Activated T-cell treated with anti-CD3 and anti-CD28 coated beads, Interleukin-2, amount 50 U/mL, for 72 hours (primary cell): ENCODE data around the gene DOCK10. TPM values are rescaled to one million over a fixed set of nuclear protein-coding genes. Genes with fewer than 3 reads are reported as not detected.

Experiments
- ATAC-seq, 2 donors: fragments of 150-1000 bp; cut with Tn5 transposase; replicated peaks in 1 of 2; 2 replicates each; pipeline ENCODE4 v1.10.0; 2021; ENCODE audit warnings: moderate library complexity in 2 of 2, mild to moderate bottlenecking in 1 of 2
- DNase-seq, 2 donors: peaks; one replicate each; pipeline ENCODE4 v3.0.0; 2021 to 2022; ENCODE audit warnings: mixed read lengths in 1 of 2
- H3K27ac Mint-ChIP-seq: one replicate; pipeline ENCODE4 v1.8.0; 2022; ENCODE audit warnings: mild to moderate bottlenecking, moderate library complexity, mixed read lengths
- H3K27me3 Mint-ChIP-seq: one replicate; pipeline ENCODE4 v1.8.0; 2022; ENCODE audit warnings: low read depth, mixed read lengths
- H3K36me3 Mint-ChIP-seq, 2 donors: one replicate each; pipeline ENCODE4 v1.8.0; 2022; ENCODE audit warnings: mixed read lengths in 2 of 2, mild to moderate bottlenecking in 1 of 2; ENCODE audit not compliant: insufficient read depth in 2 of 2
- H3K4me1 Mint-ChIP-seq: one replicate; pipeline ENCODE4 v1.8.0; 2022; ENCODE audit warnings: low read depth, mixed read lengths
- H3K4me3 Mint-ChIP-seq, 2 donors: one replicate each; pipeline ENCODE4 v1.8.0; 2022; ENCODE audit warnings: mild to moderate bottlenecking in 2 of 2, mixed read lengths in 2 of 2, moderate library complexity in 2 of 2
- H3K9me3 Mint-ChIP-seq, 2 donors: one replicate each; pipeline ENCODE4 v1.8.0; 2022; ENCODE audit warnings: mixed read lengths in 2 of 2
- total RNA-seq, 2 donors: library from RNA; stranded (reverse); gene quantifications; one replicate each; pipeline ENCODE4 v1.2.3, GENCODE V29; 2022

Gene DOCK10
- total RNA-seq, 2 donors from 2014 or later: 179 to 199 TPM

DNA sequence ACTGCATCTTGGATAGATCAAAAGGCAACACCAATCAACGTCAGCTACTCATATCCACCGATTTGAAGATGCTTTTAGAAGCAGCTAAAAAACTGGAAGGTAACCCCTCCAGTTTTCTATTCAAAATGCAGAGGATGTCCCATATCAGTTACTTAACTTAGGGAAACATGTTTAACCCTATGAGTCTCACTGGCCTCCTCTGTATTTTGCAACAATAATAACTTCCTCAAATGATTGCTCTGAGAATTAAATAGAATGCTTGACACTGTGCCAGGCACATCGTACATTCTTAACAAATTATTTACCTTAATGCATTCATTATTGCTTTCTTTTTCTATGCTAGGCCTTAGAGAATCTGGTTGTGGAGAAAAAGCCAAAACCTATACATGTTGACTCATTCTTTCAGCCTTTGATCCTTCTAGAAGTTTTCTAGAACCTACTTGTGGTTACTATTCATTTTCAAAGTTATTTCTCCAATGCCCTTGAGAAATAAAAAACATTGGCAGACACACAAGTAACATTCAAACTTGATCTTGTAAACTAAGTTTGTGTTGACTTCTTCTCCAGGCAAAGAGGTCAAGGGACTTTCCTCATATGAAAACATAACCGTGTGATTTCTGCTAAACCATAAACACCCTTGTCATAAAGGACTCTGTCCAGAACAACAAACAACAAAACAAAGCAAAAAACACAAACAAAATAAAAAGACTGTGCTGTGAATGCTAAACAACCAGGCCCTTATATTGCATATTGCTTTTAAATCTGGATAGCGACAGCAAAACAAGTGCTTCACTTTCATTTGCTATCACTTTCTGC, 4.6 kb downstream of the DOCK10 start:
- Mint-ChIP-seq H3K27ac (peak overlapping the region; percentile 99), H3K36me3 (peaks cover 5 to 23% of the 10 kb centered on the region in 2 donors), H3K27me3 (no peaks in the 10 kb centered on the region), H3K9me3 (no peaks in the 10 kb centered on the region), H3K4me1 (peaks cover 84% of the 10 kb centered on the region), H3K4me3 (peak overlapping the region; percentile 96 to 99)
- DNase-seq: no peak
- ATAC-seq: peak; percentile 18 to 28

DNA sequence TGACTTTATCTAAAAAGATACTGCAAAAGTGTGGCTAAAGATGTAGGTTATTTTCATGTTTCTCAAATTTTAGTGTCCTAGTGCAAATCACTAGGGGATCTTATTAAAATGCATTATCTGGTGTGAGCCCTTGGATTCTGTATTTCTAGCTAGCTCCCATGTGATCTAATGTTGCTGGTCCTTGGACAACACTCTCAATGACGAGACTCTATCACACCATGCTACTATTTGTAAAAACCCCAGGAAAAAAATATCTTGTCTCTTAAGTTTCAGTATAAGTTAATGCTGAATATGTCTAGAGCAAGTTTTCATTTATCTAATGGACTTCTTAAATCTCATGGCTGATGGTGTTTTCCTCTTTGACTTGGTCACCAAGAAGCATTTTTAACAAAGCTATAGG, 5.8 kb downstream of the DOCK10 start:
- H3K27me3 Mint-ChIP-seq: no peaks in the 10 kb centered on the region
- DNase-seq (no peak), ATAC-seq (no peak)
- H3K36me3 Mint-ChIP-seq: peaks cover 5 to 23% of the 10 kb centered on the region in 2 donors
- H3K4me1 Mint-ChIP-seq: peaks cover 96% of the 10 kb centered on the region
- peak overlapping the region; percentile 20 to 96 for H3K4me3 Mint-ChIP-seq
- no peaks in the 10 kb centered on the region for H3K9me3 Mint-ChIP-seq
- H3K27ac Mint-ChIP-seq: no peak overlapping the region

GRCh38 chr2:225033440-225034318, 8.6 kb downstream of the DOCK10 start:
- Mint-ChIP-seq H3K27ac (peak overlapping the region; percentile 17), H3K36me3 (peaks cover 4 to 19% of the 10 kb centered on the region in 2 donors), H3K9me3 (no peaks in the 10 kb centered on the region), H3K4me1 (peaks cover 87% of the 10 kb centered on the region), H3K27me3 (no peaks in the 10 kb centered on the region), H3K4me3 (no peak overlapping the region)
- DNase-seq (no peak), ATAC-seq (no peak)

DNA sequence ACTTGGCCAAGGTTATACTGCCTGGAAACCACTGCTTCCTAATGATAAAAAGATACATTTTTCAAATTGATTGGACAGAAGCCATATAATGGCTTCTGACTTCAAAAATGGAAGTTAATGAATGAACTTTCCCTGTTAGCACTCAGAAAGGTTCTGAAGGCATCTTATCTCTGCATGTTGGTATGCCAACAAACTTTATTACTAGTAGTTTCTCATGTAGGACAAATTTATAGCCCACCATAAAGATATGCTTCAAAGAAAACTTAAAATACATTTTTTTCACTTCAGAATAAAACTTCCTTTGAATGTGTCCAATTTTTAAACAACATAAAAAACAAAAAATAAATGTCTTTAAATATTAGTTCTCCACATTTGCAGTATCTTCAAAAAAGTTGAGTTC, 10.0 kb downstream of the DOCK10 start:
- Mint-ChIP-seq H3K9me3 (no peaks in the 10 kb centered on the region), H3K36me3 (peaks cover 4 to 19% of the 10 kb centered on the region in 2 donors), H3K27me3 (no peaks in the 10 kb centered on the region), H3K4me3 (peak overlapping the region; percentile 12 to 27), H3K27ac (no peak overlapping the region), H3K4me1 (peaks cover 87% of the 10 kb centered on the region)
- DNase-seq: no peak
- ATAC-seq: no peak

- H3K4me3 Mint-ChIP-seq: peak overlapping the region in 1 of 2 donors; percentile 10
- no peak for ATAC-seq
- peaks cover 87% of the 10 kb centered on the region for H3K4me1 Mint-ChIP-seq
- no peaks in the 10 kb centered on the region for H3K9me3 Mint-ChIP-seq
- no peak overlapping the region for H3K27ac Mint-ChIP-seq
- DNase-seq: no peak
- no peaks in the 10 kb centered on the region for H3K27me3 Mint-ChIP-seq
- H3K36me3 Mint-ChIP-seq: peaks cover 4 to 16% of the 10 kb centered on the region in 2 donors
These were observed 10.7 kb downstream of the DOCK10 start for GRCh38 chr2:225031599-225031998.

DNA sequence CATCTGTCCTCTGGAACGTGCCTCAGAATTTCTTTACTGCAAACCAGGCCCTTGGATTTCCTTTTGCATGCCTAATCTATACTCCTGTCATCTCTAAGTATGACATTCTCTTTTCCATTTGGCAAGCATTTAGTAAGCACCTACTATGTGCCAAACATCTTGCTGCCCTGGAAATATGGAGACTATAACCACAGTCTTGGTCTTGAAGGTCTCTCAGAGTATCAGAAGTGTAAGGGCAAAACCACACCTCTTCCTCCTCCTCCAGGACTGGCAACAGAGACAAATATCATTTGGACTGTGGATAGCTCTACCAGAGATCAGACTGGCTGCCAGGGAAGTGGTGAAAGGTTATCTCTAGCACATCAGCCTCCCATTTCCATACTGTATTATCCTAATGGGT, 11.4 kb downstream of the DOCK10 start:
- H3K4me1 Mint-ChIP-seq: peaks cover 87% of the 10 kb centered on the region
- no peak for ATAC-seq
- peaks cover 4 to 16% of the 10 kb centered on the region in 2 donors for H3K36me3 Mint-ChIP-seq
- H3K9me3 Mint-ChIP-seq: no peaks in the 10 kb centered on the region
- H3K27me3 Mint-ChIP-seq: no peaks in the 10 kb centered on the region
- no peak for DNase-seq
- peak overlapping the region in 1 of 2 donors; percentile 38 for H3K4me3 Mint-ChIP-seq
- H3K27ac Mint-ChIP-seq: peak overlapping the region; percentile 54

- H3K36me3 Mint-ChIP-seq: peaks cover 4 to 16% of the 10 kb centered on the region in 2 donors
- peak overlapping the region; percentile 14 for H3K27ac Mint-ChIP-seq
- no peaks in the 10 kb centered on the region for H3K9me3 Mint-ChIP-seq
- peak; percentile 58 to 75 for ATAC-seq
- DNase-seq: peak in 1 of 2 donors; percentile 31
- H3K4me3 Mint-ChIP-seq: peak overlapping the region; percentile 24 to 78
- H3K27me3 Mint-ChIP-seq: no peaks in the 10 kb centered on the region
- peaks cover 90% of the 10 kb centered on the region for H3K4me1 Mint-ChIP-seq
These were observed 12.1 kb downstream of the DOCK10 start for GRCh38 chr2:225030203-225030602.

DNA sequence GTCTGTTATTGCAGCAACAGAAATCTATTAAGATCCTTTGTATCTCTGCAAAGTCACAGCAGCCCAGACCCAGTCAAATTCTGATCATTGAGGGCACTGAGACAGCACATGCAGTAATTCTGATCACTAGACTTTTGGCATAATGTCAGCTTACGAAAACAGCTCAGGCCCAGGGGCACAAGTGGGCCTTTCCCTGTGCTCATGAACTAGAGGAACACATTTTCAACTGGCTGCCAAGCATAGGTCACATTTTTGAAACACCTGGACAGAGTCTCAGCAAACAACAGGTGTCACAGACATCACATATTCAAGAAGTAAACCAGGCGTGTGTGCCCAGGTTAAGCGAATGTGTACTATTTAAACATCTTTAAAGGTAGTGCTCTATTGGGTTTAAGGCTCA, 13.7 kb downstream of the DOCK10 start:
- DNase-seq: no peak
- peaks cover 4 to 6% of the 10 kb centered on the region in 2 donors for H3K36me3 Mint-ChIP-seq
- H3K4me3 Mint-ChIP-seq: no peak overlapping the region
- peaks cover 90% of the 10 kb centered on the region for H3K4me1 Mint-ChIP-seq
- H3K27me3 Mint-ChIP-seq: no peaks in the 10 kb centered on the region
- ATAC-seq: peak in 1 of 2 donors; percentile 18
- no peaks in the 10 kb centered on the region for H3K9me3 Mint-ChIP-seq
- H3K27ac Mint-ChIP-seq: no peak overlapping the region

DNA sequence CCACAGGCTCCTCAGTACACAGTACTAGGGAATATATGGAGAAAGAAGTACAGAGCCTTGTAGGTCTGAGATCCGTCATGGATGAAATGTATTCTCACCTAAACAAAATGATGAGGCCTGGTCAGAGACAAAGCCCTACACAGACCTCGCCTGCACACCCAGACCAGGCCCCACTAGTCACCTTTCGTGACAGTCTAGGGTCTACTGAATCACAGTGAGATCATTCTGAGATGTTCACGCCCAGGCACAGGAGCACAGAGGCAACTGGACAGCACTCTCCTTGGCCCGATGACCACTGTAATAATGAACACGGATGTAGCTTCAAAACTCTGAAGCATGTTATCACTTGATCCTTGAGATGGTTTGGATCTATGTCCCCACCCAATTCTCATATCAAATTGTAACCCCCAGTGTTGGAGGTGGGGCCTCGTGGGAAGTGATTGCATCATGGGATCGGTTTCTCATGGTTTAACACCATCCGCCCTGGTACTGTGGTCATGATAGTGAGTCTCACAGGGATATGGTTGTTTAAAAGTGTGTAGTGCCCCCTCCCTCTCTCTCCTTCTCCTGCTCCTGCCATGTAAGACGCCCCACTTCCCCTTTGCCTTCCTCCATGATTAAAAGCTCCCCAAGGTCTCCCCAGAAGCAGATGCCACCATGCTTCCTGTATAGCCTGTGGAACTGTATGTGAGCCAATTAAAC, 15.1 kb downstream of the DOCK10 start:
- peaks cover 1 to 6% of the 10 kb centered on the region in 2 donors for H3K36me3 Mint-ChIP-seq
- peaks cover 90% of the 10 kb centered on the region for H3K4me1 Mint-ChIP-seq
- ATAC-seq: peak; percentile 75 to 85
- no peaks in the 10 kb centered on the region for H3K9me3 Mint-ChIP-seq
- no peaks in the 10 kb centered on the region for H3K27me3 Mint-ChIP-seq
- DNase-seq: peak; percentile 29 to 40
- H3K27ac Mint-ChIP-seq: peak overlapping the region; percentile 98
- peak overlapping the region; percentile 30 to 69 for H3K4me3 Mint-ChIP-seq

GRCh38 chr2:225025917-225026571, 16.2 kb downstream of the DOCK10 start:
- Mint-ChIP-seq H3K27ac (peak overlapping the region; percentile 98), H3K36me3 (peaks cover 1 to 6% of the 10 kb centered on the region in 2 donors), H3K27me3 (no peaks in the 10 kb centered on the region), H3K9me3 (no peaks in the 10 kb centered on the region), H3K4me1 (peaks cover 87% of the 10 kb centered on the region), H3K4me3 (peak overlapping the region; percentile 30 to 69)
- ATAC-seq (peak in 1 of 2 donors; percentile 16), DNase-seq (no peak)

DNA sequence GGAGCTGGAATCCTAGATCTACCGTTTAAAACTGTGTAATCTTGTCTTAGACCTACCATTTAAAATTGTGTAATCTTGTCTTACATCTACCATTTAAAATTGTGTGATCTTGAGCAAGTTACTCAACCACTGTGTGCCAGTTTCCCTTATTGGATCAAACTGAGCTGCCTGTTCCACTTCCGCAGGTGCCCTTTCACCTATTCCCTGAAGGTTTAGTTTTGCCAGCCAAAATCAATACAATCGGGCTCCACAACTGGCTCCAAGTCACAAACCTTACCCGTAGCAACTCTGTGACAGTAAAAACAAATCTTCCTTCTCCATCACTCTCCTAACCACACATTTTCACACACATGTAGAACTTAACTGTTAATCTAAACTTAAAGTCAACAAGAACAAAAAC, 20.1 kb downstream of the DOCK10 start:
- peaks cover 92% of the 10 kb centered on the region for H3K4me1 Mint-ChIP-seq
- peaks cover 0 to 6% of the 10 kb centered on the region in 2 donors for H3K36me3 Mint-ChIP-seq
- DNase-seq: no peak
- ATAC-seq: no peak
- H3K27ac Mint-ChIP-seq: peak overlapping the region; percentile 24
- peaks cover 0 to 1% of the 10 kb centered on the region in 2 donors for H3K9me3 Mint-ChIP-seq
- H3K4me3 Mint-ChIP-seq: peak overlapping the region in 1 of 2 donors; percentile 4
- H3K27me3 Mint-ChIP-seq: no peaks in the 10 kb centered on the region

GRCh38 chr2:225020168-225020849, 22.0 kb downstream of the DOCK10 start:
- ATAC-seq: peak; percentile 62 to 69

More at GRCh38 chr2:225020168-225020849, 22.0 kb downstream of the DOCK10 start:
- no peak for DNase-seq
- Mint-ChIP-seq H3K27me3 (no peaks in the 10 kb centered on the region), H3K36me3 (peaks cover 0 to 6% of the 10 kb centered on the region in 2 donors), H3K27ac (peak overlapping the region; percentile 66), H3K4me1 (peaks cover 87% of the 10 kb centered on the region), H3K9me3 (peaks cover 0 to 1% of the 10 kb centered on the region in 2 donors), H3K4me3 (peak overlapping the region in 1 of 2 donors; percentile 11)
